ENCODE results near the gene MND1.

DNA sequence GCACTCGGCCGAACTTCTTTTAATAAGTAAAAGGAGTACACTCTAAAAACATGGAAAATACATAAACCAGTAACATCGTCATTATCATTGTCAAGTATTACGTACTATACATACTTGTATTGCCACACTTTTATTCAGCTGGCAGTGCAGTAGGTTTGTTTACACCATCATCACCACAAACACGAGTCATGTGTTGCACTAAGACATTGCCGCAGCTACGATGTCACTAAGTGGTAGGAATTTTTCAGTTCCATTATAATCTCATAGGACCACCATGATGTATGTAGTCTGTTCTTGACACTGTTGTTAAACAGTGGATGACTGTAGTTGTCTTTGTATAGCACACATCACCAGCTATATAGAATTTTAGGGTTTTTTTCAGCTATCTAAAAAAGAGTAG is 73.6 kb downstream of the MND1 start:
- TF ChIP-seq POLR2A (IDR thresholded peaks at IDR 0.05; ENCODE audit: low read length) (no peak), GATA1 (IDR thresholded peaks at IDR 0.05; ENCODE audit: low read depth, low read length) (no peak)

Measured in erythroblast (primary cell).